Ishikawa (cell line): ENCODE results near the gene DZIP1L.

Experiments
- CEBPB ChIP-seq: IDR thresholded peaks from 2 replicates; pipeline ENCODE4 v1.6.1; 2012
- CREB1 ChIP-seq: IDR thresholded peaks from 2 replicates; pipeline ENCODE4 v1.6.1; 2012; ENCODE audit warnings: low read depth
- EGR1 ChIP-seq: IDR thresholded peaks from 2 replicates; pipeline ENCODE4 v1.6.1; 2012
- EP300 ChIP-seq: IDR thresholded peaks from 2 replicates; pipeline ENCODE4 v1.6.1; 2012; ENCODE audit warnings: borderline replicate concordance
- FOXM1 ChIP-seq: IDR thresholded peaks from 2 replicates; pipeline ENCODE4 v1.6.1; 2012; ENCODE audit warnings: low read depth, borderline replicate concordance
- NFIC ChIP-seq: IDR thresholded peaks from 2 replicates; pipeline ENCODE4 v1.6.1; 2012
- RAD21 ChIP-seq: IDR thresholded peaks from 2 replicates; pipeline ENCODE4 v1.6.1; 2012; ENCODE audit warnings: low read depth
- TAF1 ChIP-seq: IDR thresholded peaks from 2 replicates; pipeline ENCODE4 v1.6.1; 2012; ENCODE audit warnings: low read depth, mild to moderate bottlenecking
- TCF12 ChIP-seq: IDR thresholded peaks from 2 replicates; pipeline ENCODE4 v1.6.1; 2012; ENCODE audit warnings: low read depth
- TEAD4 ChIP-seq: IDR thresholded peaks from 2 replicates; pipeline ENCODE4 v1.6.1; 2012
- YY1 ChIP-seq: IDR thresholded peaks from 2 replicates; pipeline ENCODE4 v1.6.1; 2012; ENCODE audit warnings: low read depth
- ZBTB7A ChIP-seq: IDR thresholded peaks from 2 replicates; pipeline ENCODE4 v1.6.1; 2012; ENCODE audit warnings: low read depth
- TF ChIP-seq, protein P1 (sequence below): IDR thresholded peaks from 2 replicates; pipeline ENCODE4 v1.6.1; 2012
- TF ChIP-seq, protein P2 (sequence below): IDR thresholded peaks from 2 replicates; pipeline ENCODE4 v1.6.1; 2012
- TF ChIP-seq, protein P3 (sequence below): IDR thresholded peaks from 2 replicates; pipeline ENCODE4 v1.6.1; 2012; ENCODE audit warnings: low read depth, mild to moderate bottlenecking

The DZIP1L gene

DNA sequence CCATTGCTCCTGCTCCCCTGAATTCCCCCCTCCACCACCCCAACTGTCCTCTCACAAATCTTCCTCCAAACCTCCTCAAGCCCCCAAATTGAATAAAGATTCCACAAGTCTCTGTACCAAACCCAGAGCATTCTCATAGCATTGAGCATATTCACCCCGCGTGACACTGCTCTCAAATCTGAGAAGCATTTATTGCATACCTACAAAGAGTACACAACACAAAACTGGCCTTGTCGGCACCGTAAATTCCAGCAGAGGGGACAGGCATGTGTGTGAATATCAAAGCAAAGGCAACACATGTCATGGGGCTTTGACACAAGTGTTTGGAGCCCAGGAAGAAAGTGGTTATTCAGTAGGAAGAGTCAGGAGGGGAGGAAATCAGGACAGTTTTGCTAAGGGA is 102.9 kb downstream of the DZIP1L start:
- TF ChIP-seq TAF1 (no peak), FOXM1 (no peak), EGR1 (no peak), ZBTB7A (no peak), EP300 (no peak), YY1 (no peak), CREB1 (no peak), NFIC (no peak), TEAD4 (no peak), RAD21 (no peak), CEBPB (no peak), TCF12 (no peak)
- TF ChIP-seq, protein P1, sequence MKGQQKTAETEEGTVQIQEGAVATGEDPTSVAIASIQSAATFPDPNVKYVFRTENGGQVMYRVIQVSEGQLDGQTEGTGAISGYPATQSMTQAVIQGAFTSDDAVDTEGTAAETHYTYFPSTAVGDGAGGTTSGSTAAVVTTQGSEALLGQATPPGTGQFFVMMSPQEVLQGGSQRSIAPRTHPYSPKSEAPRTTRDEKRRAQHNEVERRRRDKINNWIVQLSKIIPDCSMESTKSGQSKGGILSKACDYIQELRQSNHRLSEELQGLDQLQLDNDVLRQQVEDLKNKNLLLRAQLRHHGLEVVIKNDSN, result no peak
- TF ChIP-seq, protein P2, sequence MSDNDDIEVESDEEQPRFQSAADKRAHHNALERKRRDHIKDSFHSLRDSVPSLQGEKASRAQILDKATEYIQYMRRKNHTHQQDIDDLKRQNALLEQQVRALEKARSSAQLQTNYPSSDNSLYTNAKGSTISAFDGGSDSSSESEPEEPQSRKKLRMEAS, result no peak
- TF ChIP-seq, protein P3, sequence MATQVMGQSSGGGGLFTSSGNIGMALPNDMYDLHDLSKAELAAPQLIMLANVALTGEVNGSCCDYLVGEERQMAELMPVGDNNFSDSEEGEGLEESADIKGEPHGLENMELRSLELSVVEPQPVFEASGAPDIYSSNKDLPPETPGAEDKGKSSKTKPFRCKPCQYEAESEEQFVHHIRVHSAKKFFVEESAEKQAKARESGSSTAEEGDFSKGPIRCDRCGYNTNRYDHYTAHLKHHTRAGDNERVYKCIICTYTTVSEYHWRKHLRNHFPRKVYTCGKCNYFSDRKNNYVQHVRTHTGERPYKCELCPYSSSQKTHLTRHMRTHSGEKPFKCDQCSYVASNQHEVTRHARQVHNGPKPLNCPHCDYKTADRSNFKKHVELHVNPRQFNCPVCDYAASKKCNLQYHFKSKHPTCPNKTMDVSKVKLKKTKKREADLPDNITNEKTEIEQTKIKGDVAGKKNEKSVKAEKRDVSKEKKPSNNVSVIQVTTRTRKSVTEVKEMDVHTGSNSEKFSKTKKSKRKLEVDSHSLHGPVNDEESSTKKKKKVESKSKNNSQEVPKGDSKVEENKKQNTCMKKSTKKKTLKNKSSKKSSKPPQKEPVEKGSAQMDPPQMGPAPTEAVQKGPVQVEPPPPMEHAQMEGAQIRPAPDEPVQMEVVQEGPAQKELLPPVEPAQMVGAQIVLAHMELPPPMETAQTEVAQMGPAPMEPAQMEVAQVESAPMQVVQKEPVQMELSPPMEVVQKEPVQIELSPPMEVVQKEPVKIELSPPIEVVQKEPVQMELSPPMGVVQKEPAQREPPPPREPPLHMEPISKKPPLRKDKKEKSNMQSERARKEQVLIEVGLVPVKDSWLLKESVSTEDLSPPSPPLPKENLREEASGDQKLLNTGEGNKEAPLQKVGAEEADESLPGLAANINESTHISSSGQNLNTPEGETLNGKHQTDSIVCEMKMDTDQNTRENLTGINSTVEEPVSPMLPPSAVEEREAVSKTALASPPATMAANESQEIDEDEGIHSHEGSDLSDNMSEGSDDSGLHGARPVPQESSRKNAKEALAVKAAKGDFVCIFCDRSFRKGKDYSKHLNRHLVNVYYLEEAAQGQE, result no peak
